Activated B cell treated with CpG ODN at 0.5 μM for 24 hours (primary cell): Measurements from ENCODE around the gene R3HCC1L. TPM values are rescaled to one million over a fixed set of nuclear protein-coding genes. Genes with fewer than 3 reads are reported as not detected.

Experiments used
- ATAC-seq: fragments of 200-7000 bp; cut with Tn5 transposase; one replicate; pipeline ENCODE4 v1.10.0; 2021; ENCODE audit warnings: low read depth, mild to moderate bottlenecking, moderate library complexity
- CTCF ChIA-PET: fragments of 350-600 bp; sonication (Branson Sonifier 250); formaldehyde crosslinking; loops from one replicate; lab custom pipeline; 2021; ENCODE audit warnings: antibody characterized with exemption; lab: Charles Lee
- POLR2A ChIA-PET: fragments of 350-600 bp; sonication (Branson Sonifier 250); formaldehyde crosslinking; loops from one replicate; lab custom pipeline; 2021; ENCODE audit warnings: antibody characterized with exemption; lab: Charles Lee
- DNase-seq: peaks from one replicate; pipeline ENCODE4 v3.0.0; 2022
- H3K27ac Mint-ChIP-seq: one replicate; pipeline ENCODE4 v1.8.0; 2020; ENCODE audit warnings: mixed read lengths
- H3K27me3 Mint-ChIP-seq: one replicate; pipeline ENCODE4 v1.8.0; 2021; ENCODE audit warnings: mixed read lengths
- H3K36me3 Mint-ChIP-seq: one replicate; pipeline ENCODE4 v1.8.0; 2021; ENCODE audit warnings: low read depth, mixed read lengths
- H3K4me1 Mint-ChIP-seq: one replicate; pipeline ENCODE4 v1.8.0; 2021; ENCODE audit warnings: mixed read lengths
- H3K4me3 Mint-ChIP-seq: one replicate; pipeline ENCODE4 v1.8.0; 2020; ENCODE audit warnings: mild to moderate bottlenecking, mixed read lengths
- H3K9me3 Mint-ChIP-seq: one replicate; pipeline ENCODE4 v1.8.0; 2020; ENCODE audit warnings: mixed read lengths
- intact Hi-C: fragments of 100-400 bp; cut with micrococcal nuclease; formaldehyde crosslinking; loops from one replicate; pipeline ENCODE4 v1.15.1; 2024
- total RNA-seq: library from RNA; stranded (reverse); gene quantifications from 2 replicates; pipeline ENCODE4 v1.2.3, GENCODE V29; 2022
- TF ChIP-seq, protein P1 (sequence below): fragments of 200-600 bp; IDR thresholded peaks from one replicate; pipeline ENCODE4 v1.8.0; 2022; ENCODE audit warnings: antibody characterized with exemption, mild to moderate bottlenecking

R3HCC1L gene
- total RNA-seq, 1 donor from 2014 or later = 24.4 TPM

DNA sequence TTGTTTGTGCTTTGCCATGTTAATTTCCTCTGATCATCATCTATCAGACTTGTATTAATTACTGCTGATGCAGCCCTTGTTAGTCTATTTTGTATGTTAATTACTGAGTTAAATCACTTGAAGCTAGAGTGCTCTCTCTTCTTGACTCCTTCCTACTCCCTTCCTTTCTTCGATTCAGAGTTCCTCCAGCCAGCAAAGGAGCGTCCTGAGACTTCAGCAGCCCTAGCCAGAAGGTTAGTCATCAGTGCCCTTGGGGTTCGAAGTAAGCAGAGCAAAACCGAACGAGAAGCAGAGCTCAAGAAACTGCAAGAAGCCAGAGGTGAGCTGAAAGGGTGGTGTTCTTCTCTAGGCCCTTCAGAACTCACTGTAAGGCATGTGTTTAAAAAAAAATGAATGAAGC is 101.4 kb downstream of the R3HCC1L start:
- ChIA-PET CTCF (no interaction called here), POLR2A (no interaction called here)
- intact Hi-C loops = no loop called here
- Mint-ChIP-seq H3K27ac (no peak overlapping the region), H3K27me3 (no peaks in the 10 kb centered on the region), H3K4me1 (no peaks in the 10 kb centered on the region), H3K36me3 (peaks cover 78% of the 10 kb centered on the region), H3K4me3 (no peak overlapping the region), H3K9me3 (no peaks in the 10 kb centered on the region)
- ATAC-seq (no peak), DNase-seq (no peak)
- TF ChIP-seq, protein P1, sequence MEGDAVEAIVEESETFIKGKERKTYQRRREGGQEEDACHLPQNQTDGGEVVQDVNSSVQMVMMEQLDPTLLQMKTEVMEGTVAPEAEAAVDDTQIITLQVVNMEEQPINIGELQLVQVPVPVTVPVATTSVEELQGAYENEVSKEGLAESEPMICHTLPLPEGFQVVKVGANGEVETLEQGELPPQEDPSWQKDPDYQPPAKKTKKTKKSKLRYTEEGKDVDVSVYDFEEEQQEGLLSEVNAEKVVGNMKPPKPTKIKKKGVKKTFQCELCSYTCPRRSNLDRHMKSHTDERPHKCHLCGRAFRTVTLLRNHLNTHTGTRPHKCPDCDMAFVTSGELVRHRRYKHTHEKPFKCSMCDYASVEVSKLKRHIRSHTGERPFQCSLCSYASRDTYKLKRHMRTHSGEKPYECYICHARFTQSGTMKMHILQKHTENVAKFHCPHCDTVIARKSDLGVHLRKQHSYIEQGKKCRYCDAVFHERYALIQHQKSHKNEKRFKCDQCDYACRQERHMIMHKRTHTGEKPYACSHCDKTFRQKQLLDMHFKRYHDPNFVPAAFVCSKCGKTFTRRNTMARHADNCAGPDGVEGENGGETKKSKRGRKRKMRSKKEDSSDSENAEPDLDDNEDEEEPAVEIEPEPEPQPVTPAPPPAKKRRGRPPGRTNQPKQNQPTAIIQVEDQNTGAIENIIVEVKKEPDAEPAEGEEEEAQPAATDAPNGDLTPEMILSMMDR = no peak

DNA sequence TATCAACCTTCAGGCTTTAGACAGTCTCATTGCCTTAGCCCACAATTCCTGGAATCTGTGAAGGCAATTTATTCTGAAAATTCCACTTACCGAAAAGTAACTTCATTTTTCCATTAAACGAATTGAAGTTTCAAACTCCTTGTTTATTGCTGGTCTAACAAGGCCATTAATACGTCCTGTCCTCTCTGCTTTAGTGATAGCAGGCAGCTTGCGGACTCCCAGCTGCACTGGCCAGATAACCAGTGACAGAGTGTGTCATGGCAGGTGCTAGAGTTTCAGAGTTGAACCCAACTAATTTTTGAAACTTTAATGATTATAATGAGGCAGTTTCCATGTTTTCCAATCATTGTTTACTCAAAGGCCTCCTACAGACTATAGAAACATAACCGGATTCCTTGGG is 102.4 kb downstream of the R3HCC1L start:
- ATAC-seq = no peak
- Mint-ChIP-seq H3K36me3 (peaks cover 79% of the 10 kb centered on the region), H3K4me1 (no peaks in the 10 kb centered on the region), H3K27ac (no peak overlapping the region), H3K9me3 (no peaks in the 10 kb centered on the region), H3K4me3 (no peak overlapping the region), H3K27me3 (no peaks in the 10 kb centered on the region)
- CTCF ChIA-PET = no interaction called here
- TF ChIP-seq, protein P1 = no peak
- POLR2A ChIA-PET = no interaction called here
- no peak for DNase-seq
- intact Hi-C loops = no loop called here

DNA sequence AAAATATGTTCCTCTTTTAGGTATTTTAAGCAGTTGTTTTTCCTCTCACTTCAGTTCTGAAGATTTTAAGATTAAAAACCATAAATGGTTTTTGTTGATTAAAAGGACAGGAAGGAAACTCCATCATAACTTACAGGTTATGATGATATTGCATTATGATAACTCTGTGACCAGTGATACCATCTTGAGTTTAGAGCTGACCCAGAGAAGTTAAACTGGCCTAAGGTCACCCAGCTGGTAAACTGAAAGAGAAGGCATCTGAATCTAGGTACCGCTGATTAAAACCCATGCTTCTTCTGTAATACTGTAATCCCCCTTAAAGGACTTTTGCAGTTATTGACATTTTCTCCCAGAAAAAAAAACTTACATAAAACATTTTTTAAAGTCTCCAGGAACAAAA is 103.9 kb downstream of the R3HCC1L start:
- ChIA-PET CTCF (no interaction called here), POLR2A (no interaction called here)
- TF ChIP-seq, protein P1 = no peak
- intact Hi-C loops = no loop called here
- peaks cover 80% of the 10 kb centered on the region for H3K36me3 Mint-ChIP-seq
- no peak for DNase-seq
- H3K4me3 Mint-ChIP-seq = no peak overlapping the region
- no peaks in the 10 kb centered on the region for H3K27me3 Mint-ChIP-seq
- no peak overlapping the region for H3K27ac Mint-ChIP-seq
- no peak for ATAC-seq
- no peaks in the 10 kb centered on the region for H3K9me3 Mint-ChIP-seq
- H3K4me1 Mint-ChIP-seq = no peaks in the 10 kb centered on the region

DNA sequence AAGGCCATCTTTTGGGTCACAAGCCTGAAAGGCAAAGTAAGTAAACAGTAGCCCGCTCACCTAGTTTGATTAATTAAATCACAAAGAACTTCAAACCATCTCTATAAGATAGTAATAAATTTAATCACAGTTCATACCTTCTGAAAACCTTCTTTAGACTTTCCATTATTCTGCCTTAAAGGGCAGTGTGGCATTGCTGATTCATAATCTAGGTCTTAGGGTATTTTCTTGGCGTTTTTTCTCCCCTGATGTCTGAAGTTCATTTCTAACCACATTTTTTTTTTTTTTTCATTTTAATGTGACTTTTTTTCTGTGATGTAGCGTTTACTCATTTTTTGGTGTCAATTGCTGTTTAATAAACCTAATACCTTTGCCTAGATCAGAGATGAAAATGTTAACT is 106.1 kb downstream of the R3HCC1L start:
- H3K9me3 Mint-ChIP-seq = no peaks in the 10 kb centered on the region
- no peak for DNase-seq
- intact Hi-C loops = no loop called here
- H3K36me3 Mint-ChIP-seq = peaks cover 80% of the 10 kb centered on the region
- H3K27me3 Mint-ChIP-seq = no peaks in the 10 kb centered on the region
- CTCF ChIA-PET = no interaction called here
- TF ChIP-seq, protein P1 = no peak
- no peak for ATAC-seq
- no peak overlapping the region for H3K27ac Mint-ChIP-seq
- H3K4me3 Mint-ChIP-seq = no peak overlapping the region
- POLR2A ChIA-PET = no interaction called here
- H3K4me1 Mint-ChIP-seq = no peaks in the 10 kb centered on the region

- ChIA-PET CTCF (no interaction called here), POLR2A (no interaction called here)
- peaks cover 79% of the 10 kb centered on the region for H3K36me3 Mint-ChIP-seq
- H3K4me3 Mint-ChIP-seq = no peak overlapping the region
- H3K27ac Mint-ChIP-seq = no peak overlapping the region
- no peak for ATAC-seq
- no peaks in the 10 kb centered on the region for H3K9me3 Mint-ChIP-seq
- no peaks in the 10 kb centered on the region for H3K27me3 Mint-ChIP-seq
- TF ChIP-seq, protein P1 = no peak
- no peak for DNase-seq
- H3K4me1 Mint-ChIP-seq = no peaks in the 10 kb centered on the region
- intact Hi-C loops = no loop called here
Observed at GRCh38 chr10:98242823-98243222, 108.4 kb downstream of the R3HCC1L start.
